ENCODE measurements around the gene ZNF804B.

The ZNF804B gene

GRCh38 chr7:88818552-88818951, 59.1 kb downstream of the ZNF804B start:
- H2AFZ ChIP-seq (ENCODE audit: low read depth, low read length) = no peak overlapping the region
- TF ChIP-seq EZH2 (IDR thresholded peaks at IDR 0.05; ENCODE audit: borderline replicate concordance, low read depth, low read length, severe bottlenecking) (no peak), CTCF (IDR thresholded peaks at IDR 0.05; ENCODE audit: borderline replicate concordance, extremely low read depth, low read length, poor library complexity, severe bottlenecking) (no peak)
- H3K79me2 ChIP-seq (ENCODE audit: insufficient read depth, low read length) = no peaks in the 10 kb centered on the region
- DNase-seq (no peak), ATAC-seq (ENCODE audit: insufficient read depth, low read depth) (no peak)
- H3K4me2 ChIP-seq (ENCODE audit: insufficient read depth, low read length) = no peak overlapping the region
- no peaks in the 10 kb centered on the region for H3K4me1 ChIP-seq (ENCODE audit: insufficient read depth, low read length)
- no peak overlapping the region for H3K9ac ChIP-seq (ENCODE audit: low read depth, low read length)
- no peaks in the 10 kb centered on the region for H4K20me1 ChIP-seq (ENCODE audit: insufficient read depth, low read length)
- no peaks in the 10 kb centered on the region for H3K27me3 ChIP-seq (ENCODE audit: insufficient read depth, low read length, poor library complexity)
- no peaks in the 10 kb centered on the region for H3K36me3 ChIP-seq (ENCODE audit: insufficient read depth, low read length)
- H3K4me3 ChIP-seq (ENCODE audit: low read depth in 1 of 2, low read length in 2 of 2) = no peak overlapping the region
- no peak overlapping the region for H3K27ac ChIP-seq (ENCODE audit: low read length)
- no peaks in the 10 kb centered on the region for H3K9me3 ChIP-seq (ENCODE audit: insufficient read depth, low read length, severe bottlenecking)

GRCh38 chr7:88826222-88826621, 66.7 kb downstream of the ZNF804B start:
- Histone ChIP-seq H3K4me3 (ENCODE audit: low read depth in 1 of 2, low read length in 2 of 2) (no peak overlapping the region), H3K4me1 (ENCODE audit: insufficient read depth, low read length) (no peaks in the 10 kb centered on the region), H3K36me3 (ENCODE audit: insufficient read depth, low read length) (no peaks in the 10 kb centered on the region), H3K27me3 (ENCODE audit: insufficient read depth, low read length, poor library complexity) (no peaks in the 10 kb centered on the region), H3K9ac (ENCODE audit: low read depth, low read length) (no peak overlapping the region), H3K4me2 (ENCODE audit: insufficient read depth, low read length) (no peak overlapping the region), H3K27ac (ENCODE audit: low read length) (no peak overlapping the region), H3K9me3 (ENCODE audit: insufficient read depth, low read length, severe bottlenecking) (no peaks in the 10 kb centered on the region), H4K20me1 (ENCODE audit: insufficient read depth, low read length) (no peaks in the 10 kb centered on the region), H2AFZ (ENCODE audit: low read depth, low read length) (no peak overlapping the region), H3K79me2 (ENCODE audit: insufficient read depth, low read length) (no peaks in the 10 kb centered on the region)
- TF ChIP-seq EZH2 (IDR thresholded peaks at IDR 0.05; ENCODE audit: borderline replicate concordance, low read depth, low read length, severe bottlenecking) (no peak), CTCF (IDR thresholded peaks at IDR 0.05; ENCODE audit: borderline replicate concordance, extremely low read depth, low read length, poor library complexity, severe bottlenecking) (no peak)
- DNase-seq (no peak), ATAC-seq (ENCODE audit: insufficient read depth, low read depth) (no peak)

GRCh38 chr7:88835147-88835728, 75.7 kb downstream of the ZNF804B start:
- Histone ChIP-seq H3K4me1 (ENCODE audit: insufficient read depth, low read length) (no peaks in the 10 kb centered on the region), H3K4me2 (ENCODE audit: insufficient read depth, low read length) (no peak overlapping the region), H3K36me3 (ENCODE audit: insufficient read depth, low read length) (no peaks in the 10 kb centered on the region), H3K4me3 (ENCODE audit: low read depth in 1 of 2, low read length in 2 of 2) (no peak overlapping the region), H3K27me3 (ENCODE audit: insufficient read depth, low read length, poor library complexity) (no peaks in the 10 kb centered on the region), H3K9ac (ENCODE audit: low read depth, low read length) (no peak overlapping the region), H3K9me3 (ENCODE audit: insufficient read depth, low read length, severe bottlenecking) (no peaks in the 10 kb centered on the region), H4K20me1 (ENCODE audit: insufficient read depth, low read length) (no peaks in the 10 kb centered on the region), H3K79me2 (ENCODE audit: insufficient read depth, low read length) (no peaks in the 10 kb centered on the region), H2AFZ (ENCODE audit: low read depth, low read length) (no peak overlapping the region), H3K27ac (ENCODE audit: low read length) (no peak overlapping the region)
- DNase-seq = peak; percentile 18
- peak; percentile 63; the same call in 1 of the 3 replicates for ATAC-seq (ENCODE audit: insufficient read depth, low read depth)
- TF ChIP-seq EZH2 (IDR thresholded peaks at IDR 0.05; ENCODE audit: borderline replicate concordance, low read depth, low read length, severe bottlenecking) (no peak), CTCF (IDR thresholded peaks at IDR 0.05; ENCODE audit: borderline replicate concordance, extremely low read depth, low read length, poor library complexity, severe bottlenecking) (peak; percentile 56)

Measured in DND-41 (cell line).